ENCODE results near the gene EID2.

EID2 gene

GRCh38 chr19:39539518-39540332 lies at the start of gene EID2:
Gene EID2, minus strand, starts transcription at chr19:39540161. Its CDS starts 82 bp downstream, at chr19:39540079.
- DNase-seq (ENCODE audit: low read depth, low spot score), result peak; percentile 95

DNA sequence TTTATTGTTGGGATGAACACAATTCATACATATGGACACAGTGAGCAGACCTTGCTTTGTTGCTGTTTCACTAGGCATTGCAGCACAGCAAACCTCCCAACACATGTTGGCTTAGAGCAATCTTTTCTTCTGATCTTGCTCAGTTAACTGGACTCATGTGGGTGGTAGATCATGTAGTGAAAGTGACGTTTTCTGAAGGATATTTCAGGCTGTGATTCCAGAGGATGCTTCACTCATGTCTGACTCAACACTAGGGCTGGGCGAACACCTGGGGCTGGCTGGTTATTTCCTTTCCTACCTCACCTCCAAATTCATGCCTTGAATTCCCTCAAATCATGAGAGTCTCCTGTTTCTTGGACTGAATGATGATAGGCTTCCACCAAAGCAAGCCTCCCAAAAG lies 48.1 kb upstream of the EID2 start:
- no peak for DNase-seq (ENCODE audit: low read depth, low spot score)

GRCh38 chr19:39587496-39587895 lies 47.5 kb upstream of the EID2 start:
- DNase-seq (ENCODE audit: low read depth, low spot score), result no peak

- DNase-seq (ENCODE audit: low read depth, low spot score), result no peak
Observed at GRCh38 chr19:39582891-39583625, 43.1 kb upstream of the EID2 start.

GRCh38 chr19:39582442-39582841 lies 42.5 kb upstream of the EID2 start:
- DNase-seq (ENCODE audit: low read depth, low spot score), result no peak

DNA sequence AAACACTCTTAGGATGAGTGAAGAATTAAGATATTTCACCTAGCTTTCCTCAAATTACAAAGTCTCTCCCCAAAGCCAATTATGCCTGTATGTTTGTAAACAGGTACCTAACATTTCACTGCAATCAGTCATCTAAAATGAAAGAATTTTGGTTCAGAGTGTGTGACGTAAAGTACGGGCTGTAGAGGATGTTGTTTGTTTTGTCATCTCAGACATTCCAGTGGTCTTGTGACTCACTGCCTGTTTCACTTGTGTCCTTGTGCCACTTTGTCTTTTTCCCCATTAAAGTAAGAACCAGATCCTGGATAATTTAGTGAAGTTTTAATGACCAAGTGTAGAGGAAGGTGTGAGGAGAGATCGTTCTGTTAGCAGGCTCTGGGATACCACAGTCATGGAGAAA lies 28.6 kb upstream of the EID2 start:
- no peak for DNase-seq (ENCODE audit: low read depth, low spot score)

DNA sequence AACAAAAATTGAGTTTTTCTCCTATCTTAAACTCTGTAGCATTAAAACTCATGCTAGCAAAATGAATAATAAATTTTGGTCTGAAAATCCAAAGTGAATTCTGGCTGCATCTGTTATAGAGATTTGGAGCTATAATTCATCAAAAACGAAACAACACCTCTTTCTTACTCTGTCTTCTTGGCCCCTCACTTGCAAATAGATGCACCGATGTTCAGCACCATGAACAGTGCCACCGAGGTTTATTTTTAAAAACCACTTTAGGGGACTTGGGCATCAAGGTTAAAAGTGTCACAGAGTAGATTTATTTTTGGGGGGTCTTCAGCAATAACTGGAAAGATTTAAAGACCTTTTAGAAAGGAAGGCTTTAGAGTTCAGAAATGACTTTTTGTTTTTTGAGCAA lies 26.1 kb upstream of the EID2 start:
- DNase-seq (ENCODE audit: low read depth, low spot score), result no peak

GRCh38 chr19:39563408-39563807 lies 23.4 kb upstream of the EID2 start:
- peak; percentile 10 for DNase-seq (ENCODE audit: low read depth, low spot score)

DNA sequence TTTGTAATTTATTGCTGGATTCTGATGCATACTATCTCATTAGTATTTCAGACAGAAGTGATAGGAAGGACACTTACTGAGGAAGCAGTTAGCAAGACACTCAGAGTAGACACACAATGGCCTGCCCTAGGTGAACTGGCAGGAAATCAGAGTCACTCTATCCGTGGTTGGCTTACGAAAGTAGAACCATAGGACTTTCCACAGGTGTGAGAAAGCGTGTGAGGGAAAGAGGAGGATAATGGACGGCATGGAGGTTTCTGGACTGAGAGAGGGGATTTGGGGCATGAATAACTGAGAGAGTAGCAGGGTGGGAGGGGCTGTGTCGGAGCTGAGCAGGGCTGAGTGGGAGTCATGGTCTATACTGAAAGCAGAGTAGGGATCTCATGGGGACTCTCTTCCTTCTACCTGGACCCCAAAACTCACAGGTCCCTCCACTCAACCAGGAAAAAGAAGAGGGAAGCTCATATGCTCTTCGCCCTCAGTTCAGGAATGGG lies 18.7 kb upstream of the EID2 start:
- no peak for DNase-seq (ENCODE audit: low read depth, low spot score)

GRCh38 chr19:39557811-39558623 lies 18.1 kb upstream of the EID2 start:
- DNase-seq (ENCODE audit: low read depth, low spot score), result peak; percentile 17

- no peak for DNase-seq (ENCODE audit: low read depth, low spot score)
Observed at GRCh38 chr19:39555883-39556282, 15.9 kb upstream of the EID2 start.

DNA sequence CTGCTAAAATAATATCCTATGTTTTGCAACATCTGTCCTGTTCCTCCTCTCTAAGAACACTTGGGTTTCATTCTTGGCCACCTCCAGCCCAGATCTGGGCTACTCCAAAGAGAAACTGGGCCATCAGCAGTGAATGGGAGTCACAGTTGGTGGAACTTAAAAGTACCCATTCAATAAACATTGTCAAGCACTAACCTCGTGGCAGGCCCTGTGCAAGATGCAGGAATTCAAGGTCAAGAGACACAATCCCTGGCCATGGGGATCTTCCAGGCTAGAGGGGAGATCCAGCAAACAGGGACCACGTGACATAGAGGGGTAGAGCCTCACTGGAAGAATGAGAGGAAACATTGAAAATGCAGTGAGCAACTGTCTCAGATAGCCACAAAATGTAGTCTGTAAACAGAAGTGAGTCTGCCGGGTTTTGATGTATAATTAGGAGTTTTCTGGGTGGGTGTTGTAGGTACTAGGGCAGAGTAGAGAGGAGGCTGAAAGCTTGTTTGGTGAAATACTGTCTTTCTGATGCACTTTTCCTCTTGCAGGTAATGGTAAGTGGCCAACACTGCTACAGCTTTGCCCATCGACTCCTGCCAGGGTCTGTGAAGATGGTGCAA lies 14.8 kb upstream of the EID2 start:
- DNase-seq (ENCODE audit: low read depth, low spot score), result no peak

GRCh38 chr19:39553082-39553652 lies 13.2 kb upstream of the EID2 start:
- DNase-seq (ENCODE audit: low read depth, low spot score), result no peak

DNA sequence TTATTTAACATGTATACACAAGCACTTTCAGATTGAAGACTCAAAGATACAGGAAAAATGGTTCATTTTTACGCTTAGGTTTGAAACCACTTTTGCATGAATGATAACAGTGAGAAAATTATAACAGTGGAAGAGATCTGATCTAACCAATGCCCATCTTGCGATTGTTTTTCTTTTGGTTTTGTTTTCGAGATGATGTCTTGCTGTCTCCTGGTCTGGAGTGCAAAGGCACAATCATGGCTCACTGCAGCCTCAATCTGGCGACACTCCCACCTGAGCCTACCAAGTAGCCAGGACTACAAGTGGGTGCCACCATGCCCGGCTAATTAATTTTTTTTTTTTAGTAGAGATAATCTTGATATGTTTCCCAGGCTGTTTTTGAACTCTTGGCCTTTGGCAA lies 10.2 kb upstream of the EID2 start:
- DNase-seq (ENCODE audit: low read depth, low spot score), result no peak

GRCh38 chr19:39546599-39546998 lies 6.6 kb upstream of the EID2 start:
- peak; percentile 15 for DNase-seq (ENCODE audit: low read depth, low spot score)

DNA sequence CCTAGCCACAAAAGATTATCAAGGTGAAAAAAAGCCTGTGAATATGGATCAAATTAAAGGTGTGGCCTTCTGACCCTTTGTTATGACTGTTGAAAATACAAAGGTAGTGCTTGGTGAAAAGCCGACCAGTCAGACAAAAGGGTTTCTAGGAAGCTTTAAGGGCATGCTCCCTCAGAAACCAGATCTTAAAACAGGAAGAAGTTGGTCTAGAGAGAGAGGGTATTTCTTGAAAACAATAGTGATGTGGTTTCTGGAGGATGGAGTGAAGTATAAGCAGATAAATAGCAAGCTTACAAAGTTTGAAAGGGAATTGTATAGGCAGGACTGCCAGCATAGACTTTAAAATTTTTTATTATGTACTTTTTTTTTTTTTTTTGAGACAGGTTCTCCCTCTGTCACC lies 5.0 kb upstream of the EID2 start:
- no peak for DNase-seq (ENCODE audit: low read depth, low spot score)

- no peak for DNase-seq (ENCODE audit: low read depth, low spot score)
Observed at GRCh38 chr19:39544226-39544903, 4.4 kb upstream of the EID2 start.

GRCh38 chr19:39543477-39543857 lies 3.5 kb upstream of the EID2 start:
- DNase-seq (ENCODE audit: low read depth, low spot score), result no peak

DNA sequence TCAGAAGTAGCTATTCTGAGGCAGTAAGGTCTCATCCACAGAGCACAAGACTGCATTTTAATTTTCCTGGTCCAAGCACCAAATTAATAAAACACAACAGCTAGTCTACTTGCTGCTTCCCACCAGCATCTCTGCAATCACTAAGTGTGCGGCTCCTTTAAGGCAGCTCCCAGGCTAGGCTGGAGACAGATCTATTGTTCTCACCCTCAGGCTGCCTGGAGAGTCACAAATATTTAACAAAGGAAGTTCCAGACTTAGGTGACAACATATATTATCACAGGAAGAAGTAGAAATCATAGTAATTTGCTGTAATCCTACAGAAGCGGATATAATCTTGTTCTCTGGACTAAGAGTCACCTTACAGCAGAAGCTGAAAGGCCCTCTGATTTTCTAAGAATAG lies 2.2 kb upstream of the EID2 start:
- DNase-seq (ENCODE audit: low read depth, low spot score), result no peak

GRCh38 chr19:39540333-39540673 lies 342 bp upstream of the EID2 start:
- DNase-seq (ENCODE audit: low read depth, low spot score), result no peak

DNA sequence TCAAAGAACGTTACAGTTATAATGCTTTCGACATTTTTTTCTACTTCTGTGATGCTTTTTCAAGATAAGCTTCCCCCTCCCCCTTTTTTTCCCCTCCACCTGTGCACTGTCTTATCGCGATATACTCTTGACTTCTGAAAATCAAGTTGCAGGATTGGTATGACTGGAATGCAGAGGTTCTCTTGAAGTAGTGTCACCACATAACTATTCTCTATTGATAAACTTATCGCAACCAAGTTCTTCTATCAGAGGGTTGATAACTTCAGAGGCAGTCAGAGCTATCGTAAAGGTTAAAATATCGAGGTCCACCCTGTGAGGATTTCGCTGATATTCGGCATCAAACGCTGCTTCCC lies 820 bp downstream of the EID2 start:
- no peak for DNase-seq (ENCODE audit: low read depth, low spot score)
